A673 (cell line): Measurements from ENCODE around the gene FZD4.
"Not testable (repeated sequence)": the region's sequence is repeated elsewhere in the genome, so short reads cannot be mapped to it uniquely, and the experiment has no call there.

Experiments used
- CTCF ChIP-seq: fragments of 300-800, 200-600 bp; sonication (generic); conservative IDR thresholded peaks from 2 replicates; pipeline ENCODE4 v1.5.1; 2017; ENCODE audit warnings: low read depth, mild to moderate bottlenecking, antibody characterized with exemption, low read length, moderate library complexity, mixed read lengths
- EZH2 ChIP-seq: fragments of 200-600 bp; sonication (generic); IDR thresholded peaks from 2 replicates; pipeline ENCODE4 v1.6.1; 2017; ENCODE audit warnings: borderline replicate concordance, low read depth, mild to moderate bottlenecking, mixed read lengths, antibody characterized with exemption, low read length; ENCODE audit not compliant: poor library complexity, severe bottlenecking

GRCh38 chr11:86937193-86937806 lies 17.9 kb downstream of the FZD4 start:
- TF ChIP-seq CTCF, EZH2: not testable (repeated sequence)
